Activated effector memory CD4-positive, alpha-beta T cell treated with anti-CD3 and anti-CD28 coated beads, Interleukin-2, amount 50 U/mL, for 16 hours (primary cell): ENCODE results near the gene NCAPH2.
"Not testable (repeated sequence)": the region's sequence is repeated elsewhere in the genome, so short reads cannot be mapped to it uniquely, and the experiment has no call there.

Experiments
- DNase-seq: peaks from one replicate; pipeline ENCODE4 v3.0.0-alpha.2; 2020

The NCAPH2 gene

GRCh38 chr22:50520184-50520583 is 12.2 kb downstream of the NCAPH2 start:
- DNase-seq, result not testable (repeated sequence)

- no peak for DNase-seq
Observed at GRCh38 chr22:50520826-50521453, 12.9 kb downstream of the NCAPH2 start.

GRCh38 chr22:50521710-50522109 is 13.7 kb downstream of the NCAPH2 start:
- DNase-seq, result no peak

GRCh38 chr22:50522208-50522805 is 14.3 kb downstream of the NCAPH2 start:
- no peak for DNase-seq

- no peak for DNase-seq
Observed at GRCh38 chr22:50522806-50523438, 14.9 kb downstream of the NCAPH2 start.

- DNase-seq, result no peak
Observed at GRCh38 chr22:50523458-50523805, 15.4 kb downstream of the NCAPH2 start.

GRCh38 chr22:50523806-50524675 is 16.0 kb downstream of the NCAPH2 start:
- no peak for DNase-seq

- DNase-seq, result no peak
Observed at GRCh38 chr22:50524676-50525103, 16.7 kb downstream of the NCAPH2 start.

GRCh38 chr22:50525104-50525857 is 17.3 kb downstream of the NCAPH2 start, which contains the start of gene SCO2:
Gene SCO2, minus strand, starts transcription at chr22:50525598. Its CDS starts 1,187 bp downstream, at chr22:50524411.
- DNase-seq, result peak; percentile 99

- no peak for DNase-seq
Observed at GRCh38 chr22:50525858-50526107, 17.8 kb downstream of the NCAPH2 start.

GRCh38 chr22:50526108-50526833 is 18.2 kb downstream of the NCAPH2 start:
- DNase-seq, result peak; percentile 93

GRCh38 chr22:50526834-50527801 is 19.1 kb downstream of the NCAPH2 start:
- DNase-seq, result peak; percentile 78

- no peak for DNase-seq
Observed at GRCh38 chr22:50527921-50528681, 20.1 kb downstream of the NCAPH2 start.

GRCh38 chr22:50528682-50529415 is 20.8 kb downstream of the NCAPH2 start:
- peak; percentile 66 for DNase-seq

GRCh38 chr22:50529416-50529896 is 21.4 kb downstream of the NCAPH2 start:
- DNase-seq, result no peak

GRCh38 chr22:50529897-50530579 is 22.0 kb downstream of the NCAPH2 start, which contains the start of gene TYMP:
Gene TYMP, minus strand, starts transcription at chr22:50530012. Its CDS starts 303 bp downstream, at chr22:50529709.
- peak; percentile 91 for DNase-seq

- DNase-seq, result no peak
Observed at GRCh38 chr22:50530580-50530876, 22.5 kb downstream of the NCAPH2 start.

GRCh38 chr22:50530877-50531545 is 23.0 kb downstream of the NCAPH2 start:
- peak; percentile 93 for DNase-seq
